ENCODE data around the gene CTNNA3.

CTNNA3 gene

GRCh38 chr10:67269828-67270227 lies 426.2 kb downstream of the CTNNA3 start:
- DNase-seq (ENCODE audit: low read depth) = no peak

GRCh38 chr10:67268146-67268545 lies 427.8 kb downstream of the CTNNA3 start:
- TF ChIP-seq, protein P1, sequence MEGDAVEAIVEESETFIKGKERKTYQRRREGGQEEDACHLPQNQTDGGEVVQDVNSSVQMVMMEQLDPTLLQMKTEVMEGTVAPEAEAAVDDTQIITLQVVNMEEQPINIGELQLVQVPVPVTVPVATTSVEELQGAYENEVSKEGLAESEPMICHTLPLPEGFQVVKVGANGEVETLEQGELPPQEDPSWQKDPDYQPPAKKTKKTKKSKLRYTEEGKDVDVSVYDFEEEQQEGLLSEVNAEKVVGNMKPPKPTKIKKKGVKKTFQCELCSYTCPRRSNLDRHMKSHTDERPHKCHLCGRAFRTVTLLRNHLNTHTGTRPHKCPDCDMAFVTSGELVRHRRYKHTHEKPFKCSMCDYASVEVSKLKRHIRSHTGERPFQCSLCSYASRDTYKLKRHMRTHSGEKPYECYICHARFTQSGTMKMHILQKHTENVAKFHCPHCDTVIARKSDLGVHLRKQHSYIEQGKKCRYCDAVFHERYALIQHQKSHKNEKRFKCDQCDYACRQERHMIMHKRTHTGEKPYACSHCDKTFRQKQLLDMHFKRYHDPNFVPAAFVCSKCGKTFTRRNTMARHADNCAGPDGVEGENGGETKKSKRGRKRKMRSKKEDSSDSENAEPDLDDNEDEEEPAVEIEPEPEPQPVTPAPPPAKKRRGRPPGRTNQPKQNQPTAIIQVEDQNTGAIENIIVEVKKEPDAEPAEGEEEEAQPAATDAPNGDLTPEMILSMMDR (conservative IDR thresholded peaks at IDR 0.05; ENCODE audit: low read length) = no peak
- no peak overlapping the region for H3K4me3 ChIP-seq (ENCODE audit: low read length)
- no peak for DNase-seq (ENCODE audit: low read depth)

More at GRCh38 chr10:67269828-67270227, 426.2 kb downstream of the CTNNA3 start:
- TF ChIP-seq, protein P1 (conservative IDR thresholded peaks at IDR 0.05; ENCODE audit: low read length) = no peak
- no peak overlapping the region for H3K4me3 ChIP-seq (ENCODE audit: low read length)

GRCh38 chr10:67262675-67263074 lies 433.3 kb downstream of the CTNNA3 start:
- H3K4me3 ChIP-seq (ENCODE audit: low read length) = no peak overlapping the region
- TF ChIP-seq, protein P1 (conservative IDR thresholded peaks at IDR 0.05; ENCODE audit: low read length) = no peak
- DNase-seq (ENCODE audit: low read depth) = no peak

GRCh38 chr10:67261300-67261797 lies 434.6 kb downstream of the CTNNA3 start:
- DNase-seq (ENCODE audit: low read depth) = no peak
- H3K4me3 ChIP-seq (ENCODE audit: low read length) = no peak overlapping the region
- TF ChIP-seq, protein P1 (conservative IDR thresholded peaks at IDR 0.05; ENCODE audit: low read length) = no peak

- TF ChIP-seq, protein P1 (conservative IDR thresholded peaks at IDR 0.05; ENCODE audit: low read length) = no peak
- no peak overlapping the region for H3K4me3 ChIP-seq (ENCODE audit: low read length)
- no peak for DNase-seq (ENCODE audit: low read depth)
Measured at GRCh38 chr10:67259319-67259929, 436.6 kb downstream of the CTNNA3 start.

GRCh38 chr10:67257427-67258144 lies 438.4 kb downstream of the CTNNA3 start:
- H3K4me3 ChIP-seq (ENCODE audit: low read length) = no peak overlapping the region
- TF ChIP-seq, protein P1 (conservative IDR thresholded peaks at IDR 0.05; ENCODE audit: low read length) = no peak
- DNase-seq (ENCODE audit: low read depth) = no peak

DNA sequence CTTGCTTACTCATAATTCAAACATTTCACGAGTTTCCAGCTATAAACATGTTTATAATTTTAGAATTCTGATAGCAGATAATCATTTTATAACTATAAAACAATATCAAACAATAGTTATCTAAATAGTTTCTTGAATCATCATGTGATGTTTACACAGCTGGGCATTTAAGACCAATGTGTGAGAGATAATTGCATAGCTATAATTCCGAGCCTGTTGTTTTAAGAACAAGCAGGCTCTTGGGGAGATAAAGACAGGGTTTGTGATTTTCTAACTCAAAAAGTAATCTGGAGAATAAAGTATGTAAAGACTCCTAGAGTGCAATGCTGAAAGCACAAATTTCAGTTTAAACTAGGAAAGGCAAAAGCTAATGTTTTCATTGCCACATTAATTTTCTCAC lies 439.0 kb downstream of the CTNNA3 start:
- TF ChIP-seq, protein P1 (conservative IDR thresholded peaks at IDR 0.05; ENCODE audit: low read length) = no peak
- DNase-seq (ENCODE audit: low read depth) = no peak
- H3K4me3 ChIP-seq (ENCODE audit: low read length) = no peak overlapping the region
